HG03095 (cell line): ENCODE measurements around the gene MYLK4.

ENCODE experiments used
- ATAC-seq: cut with Tn5 transposase; IDR thresholded peaks from one replicate; pipeline ENCODE4 v1.9.1; 2021; ENCODE audit warnings: moderate library complexity; ENCODE audit not compliant: unreplicated experiment

The MYLK4 gene

GRCh38 chr6:2734488-2735166 lies 16.1 kb downstream of the MYLK4 start:
- ATAC-seq = no peak

- ATAC-seq = no peak
Measured at GRCh38 chr6:2733736-2734480, 16.8 kb downstream of the MYLK4 start.

- ATAC-seq = peak; percentile 85
Measured at GRCh38 chr6:2733324-2733723, 17.4 kb downstream of the MYLK4 start.

- no peak for ATAC-seq
Measured at GRCh38 chr6:2732503-2733089, 18.1 kb downstream of the MYLK4 start.

DNA sequence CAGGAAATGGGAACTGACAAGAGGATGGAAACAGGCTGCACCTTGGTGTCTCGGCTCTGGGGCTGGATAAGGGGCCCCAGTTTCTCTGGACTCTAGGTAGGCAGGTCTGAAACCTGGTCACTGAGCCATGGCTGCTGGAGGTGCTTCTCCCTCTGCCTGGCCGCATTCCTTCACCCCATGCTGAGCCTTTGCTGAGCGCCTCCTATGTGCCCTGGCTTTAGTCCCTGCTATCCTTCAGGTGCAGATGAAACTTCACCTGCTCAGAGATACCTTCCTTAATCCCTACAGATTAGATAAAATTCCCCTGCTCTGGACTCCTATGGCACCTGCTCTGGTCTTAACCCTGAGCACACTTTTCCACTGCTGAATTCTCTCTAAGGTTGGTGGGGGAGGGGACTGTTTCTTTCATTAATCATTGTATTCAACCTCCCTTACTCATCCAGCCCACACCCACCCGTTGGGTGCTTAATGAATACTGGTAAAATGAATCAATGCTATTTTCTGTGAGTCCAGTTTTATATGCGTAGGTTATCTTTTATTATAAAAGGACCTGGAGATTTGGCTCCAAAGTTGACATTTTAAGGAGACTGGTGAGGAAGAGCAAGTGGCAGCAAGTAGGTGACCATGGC lies 19.3 kb downstream of the MYLK4 start:
- ATAC-seq = no peak

- ATAC-seq = no peak
Measured at GRCh38 chr6:2730353-2731107, 20.2 kb downstream of the MYLK4 start.

- no peak for ATAC-seq
Measured at GRCh38 chr6:2729921-2730320, 20.8 kb downstream of the MYLK4 start.

- ATAC-seq = peak; percentile 74
Measured at GRCh38 chr6:2725999-2726567, 24.6 kb downstream of the MYLK4 start.

DNA sequence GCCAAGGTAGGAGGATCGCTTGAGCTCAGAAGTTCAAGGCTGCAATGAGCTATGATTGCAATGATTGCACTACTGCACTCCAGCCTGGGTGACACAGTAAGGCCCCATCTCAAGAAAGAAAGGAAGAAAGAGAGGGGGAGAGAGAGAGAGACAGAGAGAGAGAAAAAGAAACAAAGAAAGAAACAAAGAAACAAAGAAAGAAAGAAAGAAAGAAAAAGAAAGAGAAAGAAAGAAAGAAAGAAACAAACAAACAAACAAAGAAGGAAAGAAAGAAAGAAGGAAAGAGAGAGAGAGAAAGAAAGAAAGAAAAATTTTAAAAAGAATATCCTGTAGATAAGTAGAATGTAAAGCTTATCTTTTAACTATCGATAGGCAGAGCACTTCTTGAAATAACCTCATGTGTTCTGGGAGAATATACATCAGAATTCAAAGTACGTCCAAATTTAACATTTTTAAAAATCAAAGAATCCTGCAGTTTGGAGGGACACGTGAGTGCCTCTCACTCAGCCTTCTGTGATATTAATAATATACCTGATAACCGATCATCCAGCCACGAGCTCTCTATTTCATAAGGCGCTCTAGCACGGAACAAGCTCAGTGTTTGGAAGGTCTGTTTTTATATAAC lies 25.2 kb downstream of the MYLK4 start:
- ATAC-seq = no peak

- ATAC-seq = no peak
Measured at GRCh38 chr6:2721219-2721618, 29.5 kb downstream of the MYLK4 start.

DNA sequence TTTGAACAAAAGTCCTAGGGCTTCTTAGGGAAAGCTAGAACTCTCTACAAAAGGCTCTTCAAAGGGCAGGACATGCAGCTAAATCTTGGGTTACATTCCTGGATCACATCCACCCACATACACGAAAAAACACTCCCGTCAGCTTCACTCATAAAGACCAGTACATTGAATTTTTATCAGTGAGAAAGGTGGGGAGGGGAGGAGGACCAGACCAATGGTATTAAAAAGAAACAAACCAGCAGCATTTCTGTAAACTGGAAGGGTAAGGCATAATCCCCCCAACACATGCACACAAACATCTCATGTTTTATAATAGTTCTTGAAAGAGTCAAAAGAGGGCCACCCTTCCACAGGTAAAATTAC lies 31.6 kb downstream of the MYLK4 start:
- no peak for ATAC-seq

- no peak for ATAC-seq
Measured at GRCh38 chr6:2718334-2719092, 32.2 kb downstream of the MYLK4 start.

DNA sequence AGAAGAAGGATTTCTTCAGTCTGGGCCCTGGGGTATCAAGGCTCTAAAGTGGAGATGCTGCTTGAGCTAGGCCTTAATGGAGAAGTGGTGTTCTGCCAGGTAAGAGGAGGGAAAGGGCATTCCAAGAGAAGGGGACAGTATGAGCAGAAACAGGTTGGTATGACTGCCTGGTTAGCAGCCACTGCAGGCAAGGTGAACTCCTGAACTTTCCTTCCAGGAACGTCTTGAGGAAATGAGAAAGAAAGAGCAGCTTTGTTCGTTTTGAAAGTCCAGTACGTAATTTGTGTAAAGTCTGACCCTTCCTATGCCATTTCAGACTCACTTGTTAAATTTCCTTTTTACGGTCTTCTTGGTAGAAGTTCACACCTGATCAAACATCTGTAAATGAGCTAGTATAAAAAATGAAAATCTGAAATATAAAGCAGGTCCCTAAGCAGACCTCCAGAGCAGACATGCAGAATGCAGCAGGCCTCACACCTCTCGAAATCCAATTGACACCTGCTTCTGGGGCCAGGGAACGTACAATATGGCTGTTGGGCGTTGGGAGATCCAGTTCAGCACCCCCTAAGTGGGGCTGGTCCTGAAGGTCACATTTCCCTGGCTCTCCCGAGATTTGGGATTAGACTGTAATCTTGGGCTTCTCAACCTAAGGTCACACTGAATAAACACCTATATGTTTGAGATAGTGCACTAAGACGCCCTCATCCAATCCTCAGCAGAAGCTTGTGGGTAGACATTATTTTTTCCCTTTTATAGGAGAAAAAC lies 33.6 kb downstream of the MYLK4 start:
- ATAC-seq = no peak

- no peak for ATAC-seq
Measured at GRCh38 chr6:2715737-2716136, 35.0 kb downstream of the MYLK4 start.

GRCh38 chr6:2714111-2714895 lies 36.4 kb downstream of the MYLK4 start:
- no peak for ATAC-seq

DNA sequence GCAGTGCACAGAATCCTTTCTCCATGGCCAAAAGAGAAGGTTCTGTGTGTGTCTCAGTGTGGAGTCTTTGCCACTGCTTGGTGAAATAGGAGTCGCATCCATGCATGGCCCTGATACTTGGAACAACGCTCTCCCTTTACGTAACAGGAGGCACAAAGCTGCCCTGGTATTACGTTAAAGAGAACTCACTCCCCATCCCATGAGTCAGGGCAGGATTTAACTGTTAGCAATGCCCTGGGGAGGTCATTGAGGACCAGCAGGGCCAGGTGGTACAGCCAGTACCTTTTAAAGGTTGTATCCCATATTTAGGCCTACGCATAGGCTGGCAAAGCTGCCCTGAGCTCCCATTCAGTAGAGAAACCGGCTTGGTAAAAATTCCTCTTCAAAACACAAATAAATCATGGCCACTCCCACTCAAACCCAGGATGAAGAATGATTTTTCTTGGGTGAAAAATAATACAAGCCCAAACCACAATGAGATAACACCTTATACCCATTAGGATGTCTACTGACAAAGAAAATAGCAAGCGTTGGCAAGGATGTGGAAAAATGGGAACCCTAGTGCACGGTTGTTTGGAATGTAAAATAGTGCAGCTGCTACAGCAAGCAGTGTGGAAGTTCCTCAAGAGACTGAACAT lies 37.1 kb downstream of the MYLK4 start:
- ATAC-seq = no peak

DNA sequence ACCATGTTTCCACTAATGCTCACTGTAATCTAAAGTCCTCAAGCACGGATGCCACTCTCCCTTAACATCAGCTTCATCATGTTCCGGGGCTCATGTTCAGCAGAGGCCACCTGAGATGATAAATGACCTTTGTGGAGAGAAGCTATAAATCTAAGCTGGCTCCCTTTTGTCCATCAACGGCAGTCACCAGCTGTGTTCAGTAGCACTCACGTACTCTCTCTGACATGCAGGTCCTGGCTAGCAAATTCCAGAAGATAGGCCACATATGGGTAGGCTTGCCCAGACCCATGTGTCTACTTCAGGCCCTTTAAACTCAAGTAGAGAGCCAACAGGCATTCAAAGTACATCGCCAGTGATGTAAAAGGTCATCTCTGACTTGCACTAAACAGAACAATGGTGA lies 38.6 kb downstream of the MYLK4 start:
- no peak for ATAC-seq

- ATAC-seq = no peak
Measured at GRCh38 chr6:2710412-2710811, 40.3 kb downstream of the MYLK4 start.
